Measurements from ENCODE around the gene SLC2A9. TPM values are rescaled to one million over a fixed set of nuclear protein-coding genes. Genes with fewer than 3 reads are reported as not detected.

The SLC2A9 gene
- total RNA-seq, 6 donors from 2014 or later: 5.4 to 25.1 (median 13.0) TPM

GRCh38 chr4:9919047-9919446, 102.2 kb downstream of the SLC2A9 start:
- H3K27me3 ChIP-seq: no peaks in the 10 kb centered on the region
- H3K4me3 ChIP-seq: no peak overlapping the region
- no peak overlapping the region for H3K27ac ChIP-seq
- H3K4me1 ChIP-seq: no peaks in the 10 kb centered on the region
- H3K9me3 ChIP-seq: no peaks in the 10 kb centered on the region
- WGBS, 2 donors: 85 to 88% methylated on average over 6 of the region's 6 CpGs
- ATAC-seq (ENCODE audit: low FRiP score in 2 of 2) (no peak), DNase-seq (no peak)
- TF ChIP-seq POLR2AphosphoS5 (IDR thresholded peaks at IDR 0.05) (no peak), POLR2A (IDR thresholded peaks at IDR 0.05) (no peak), CTCF (IDR thresholded peaks at IDR 0.05) (no peak), EP300 (IDR thresholded peaks at IDR 0.05) (no peak)
- H3K36me3 ChIP-seq: no peaks in the 10 kb centered on the region

- DNase-seq (no peak), ATAC-seq (ENCODE audit: low FRiP score in 2 of 2) (no peak)
- no peaks in the 10 kb centered on the region for H3K9me3 ChIP-seq
- no peak overlapping the region for H3K27ac ChIP-seq
- WGBS, 2 donors: 85 to 94% methylated on average over 2 to 4 of the region's 4 CpGs
- H3K36me3 ChIP-seq: no peaks in the 10 kb centered on the region
- no peaks in the 10 kb centered on the region for H3K4me1 ChIP-seq
- H3K4me3 ChIP-seq: no peak overlapping the region
- no peaks in the 10 kb centered on the region for H3K27me3 ChIP-seq
- TF ChIP-seq CTCF (IDR thresholded peaks at IDR 0.05) (no peak), POLR2AphosphoS5 (IDR thresholded peaks at IDR 0.05) (no peak), EP300 (IDR thresholded peaks at IDR 0.05) (no peak), POLR2A (IDR thresholded peaks at IDR 0.05) (no peak)
Observed at GRCh38 chr4:9918484-9918883, 102.8 kb downstream of the SLC2A9 start.

GRCh38 chr4:9916937-9917336, 104.4 kb downstream of the SLC2A9 start:
- Histone ChIP-seq H3K4me1 (no peaks in the 10 kb centered on the region), H3K27me3 (no peaks in the 10 kb centered on the region), H3K36me3 (no peaks in the 10 kb centered on the region), H3K4me3 (no peak overlapping the region), H3K9me3 (no peaks in the 10 kb centered on the region), H3K27ac (no peak overlapping the region)
- TF ChIP-seq POLR2A (IDR thresholded peaks at IDR 0.05): no peak
- TF ChIP-seq CTCF (IDR thresholded peaks at IDR 0.05): no peak
- no peak for TF ChIP-seq POLR2AphosphoS5 (IDR thresholded peaks at IDR 0.05)
- TF ChIP-seq EP300 (IDR thresholded peaks at IDR 0.05): no peak
- no peak for ATAC-seq (ENCODE audit: low FRiP score in 2 of 2)
- 88 to 93% methylated on average over 3 of the region's 3 CpGs for WGBS, 2 donors
- DNase-seq: no peak

- H3K4me3 ChIP-seq: no peak overlapping the region
- no peaks in the 10 kb centered on the region for H3K4me1 ChIP-seq
- TF ChIP-seq POLR2A (IDR thresholded peaks at IDR 0.05): no peak
- TF ChIP-seq CTCF (IDR thresholded peaks at IDR 0.05): no peak
- TF ChIP-seq EP300 (IDR thresholded peaks at IDR 0.05): no peak
- no peak for TF ChIP-seq POLR2AphosphoS5 (IDR thresholded peaks at IDR 0.05)
- H3K27ac ChIP-seq: no peak overlapping the region
- DNase-seq (no peak), ATAC-seq (ENCODE audit: low FRiP score in 2 of 2) (no peak)
- H3K9me3 ChIP-seq: no peaks in the 10 kb centered on the region
- no peaks in the 10 kb centered on the region for H3K27me3 ChIP-seq
- WGBS, 2 donors: 29% methylated on average over 1 of the region's 1 CpG
- H3K36me3 ChIP-seq: no peaks in the 10 kb centered on the region
Observed at GRCh38 chr4:9916346-9916745, 105.0 kb downstream of the SLC2A9 start.

GRCh38 chr4:9913846-9914245, 107.5 kb downstream of the SLC2A9 start:
- no peak overlapping the region for H3K27ac ChIP-seq
- no peaks in the 10 kb centered on the region for H3K27me3 ChIP-seq
- WGBS, 2 donors: 50 to 71% methylated on average over 2 to 3 of the region's 3 CpGs
- H3K36me3 ChIP-seq: no peaks in the 10 kb centered on the region
- H3K9me3 ChIP-seq: no peaks in the 10 kb centered on the region
- H3K4me1 ChIP-seq: no peaks in the 10 kb centered on the region
- no peak for ATAC-seq (ENCODE audit: low FRiP score in 2 of 2)
- H3K4me3 ChIP-seq: no peak overlapping the region
- TF ChIP-seq EP300 (IDR thresholded peaks at IDR 0.05) (no peak), POLR2AphosphoS5 (IDR thresholded peaks at IDR 0.05) (no peak), POLR2A (IDR thresholded peaks at IDR 0.05) (no peak), CTCF (IDR thresholded peaks at IDR 0.05) (no peak)
- no peak for DNase-seq
